ENCODE data around the gene PTPN14.

Gene PTPN14

GRCh38 chr1:214449371-214449770 lies 102.0 kb downstream of the PTPN14 start:
- no peak for DNase-seq

GRCh38 chr1:214448536-214448935 lies 102.9 kb downstream of the PTPN14 start:
- no peak for DNase-seq

DNA sequence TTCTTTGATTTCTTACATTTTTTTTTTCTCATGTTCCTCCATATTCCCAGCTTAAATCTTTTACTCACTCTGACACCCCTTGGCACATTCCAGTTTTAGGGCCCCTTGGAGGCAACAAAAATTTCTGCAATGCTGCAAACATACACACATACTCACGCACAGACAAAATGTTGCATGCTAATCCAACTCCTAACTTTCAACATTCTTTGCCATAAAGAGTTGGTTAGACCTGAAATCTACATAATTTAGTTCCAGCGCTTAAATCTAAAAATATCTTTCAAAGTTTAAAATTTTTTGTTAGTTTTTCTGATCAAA lies 103.9 kb downstream of the PTPN14 start:
- DNase-seq, result no peak

GRCh38 chr1:214446772-214447556 lies 104.4 kb downstream of the PTPN14 start:
- no peak for DNase-seq

DNA sequence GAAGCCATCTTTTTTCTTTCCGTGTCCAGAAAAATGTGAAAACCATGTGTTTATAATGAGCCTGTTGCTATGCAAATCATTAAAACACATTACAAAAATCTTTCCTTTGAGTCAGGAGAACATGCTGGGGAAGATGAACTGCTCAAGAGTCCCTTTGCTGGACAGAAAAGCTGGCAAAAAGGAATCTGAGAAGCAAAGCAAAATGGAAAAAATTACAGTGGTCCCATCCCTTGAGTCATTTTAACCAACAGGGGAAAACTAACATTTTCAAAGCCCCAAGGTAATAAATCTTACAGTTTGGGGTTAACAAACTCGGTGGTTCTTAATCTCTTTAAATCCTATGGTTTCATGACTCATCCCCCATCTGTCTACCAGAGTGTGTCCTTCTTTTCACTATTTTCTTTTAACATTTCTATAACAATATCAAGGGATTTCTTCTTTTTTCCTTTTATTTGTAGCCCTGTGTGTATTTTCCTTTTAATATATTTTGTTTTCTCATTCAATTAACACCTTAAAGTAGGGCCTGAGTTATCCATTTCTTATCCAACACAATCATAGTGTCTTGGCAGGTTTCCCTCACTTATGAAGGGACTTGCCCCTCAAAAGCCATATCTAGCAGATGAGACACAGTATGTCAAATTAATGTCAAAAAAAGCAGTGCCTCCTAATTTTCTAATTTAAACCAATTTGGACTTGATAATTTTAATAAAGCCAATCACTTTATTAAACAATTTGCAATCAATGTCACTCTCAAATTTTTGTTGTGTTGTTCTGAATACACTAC lies 105.4 kb downstream of the PTPN14 start:
- DNase-seq, result no peak

- DNase-seq, result no peak
These were observed 106.2 kb downstream of the PTPN14 start for GRCh38 chr1:214445199-214445598.

GRCh38 chr1:214444182-214444939 lies 107.0 kb downstream of the PTPN14 start:
- DNase-seq, result no peak

GRCh38 chr1:214441119-214441518 lies 110.3 kb downstream of the PTPN14 start:
- DNase-seq, result no peak

GRCh38 chr1:214440219-214440965 lies 111.0 kb downstream of the PTPN14 start:
- DNase-seq, result no peak

GRCh38 chr1:214439352-214440119 lies 111.9 kb downstream of the PTPN14 start:
- DNase-seq, result peak; percentile 46

- no peak for DNase-seq
These were observed 112.9 kb downstream of the PTPN14 start for GRCh38 chr1:214438530-214438929.

DNA sequence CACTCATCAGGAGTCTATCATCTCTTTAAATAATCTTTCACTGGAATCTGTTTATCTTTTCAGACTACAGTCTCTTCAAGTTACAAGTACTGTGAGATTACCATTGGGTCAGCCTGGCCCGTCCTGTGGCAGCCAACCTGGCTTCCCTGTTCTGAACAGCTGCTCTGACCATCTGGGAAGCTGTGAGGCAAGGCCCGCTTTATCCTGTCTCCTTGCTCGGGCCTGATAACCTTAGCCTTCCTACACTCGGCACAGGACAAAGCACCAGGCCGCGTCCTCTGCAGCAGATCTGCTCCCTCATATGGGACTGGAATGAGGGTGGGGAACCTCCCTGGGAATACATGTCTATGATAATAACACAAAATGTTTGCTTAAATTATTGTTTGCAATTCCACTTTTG lies 113.3 kb downstream of the PTPN14 start:
- no peak for DNase-seq

DNA sequence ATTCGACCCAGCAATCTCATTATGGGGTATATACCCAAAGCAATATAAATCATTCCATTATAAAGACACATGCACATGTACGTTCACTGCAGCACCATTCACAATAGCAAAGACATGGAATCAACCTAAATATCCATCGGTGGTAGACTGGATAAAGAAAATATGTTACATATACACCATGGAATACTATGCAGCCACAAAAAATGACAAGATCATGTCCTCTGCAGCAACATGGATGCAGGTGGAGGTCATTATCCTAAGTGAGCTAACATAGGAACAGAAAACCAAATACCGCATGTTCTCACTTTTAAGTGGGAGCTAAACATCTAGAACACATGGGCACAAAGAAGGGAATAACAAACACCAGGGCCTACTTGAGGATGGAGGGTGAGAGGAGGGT lies 115.5 kb downstream of the PTPN14 start:
- DNase-seq, result no peak

GRCh38 chr1:214432245-214432644 lies 119.2 kb downstream of the PTPN14 start:
- no peak for DNase-seq

- no peak for DNase-seq
These were observed 121.2 kb downstream of the PTPN14 start for GRCh38 chr1:214429951-214430770.

GRCh38 chr1:214427871-214428277 lies 123.5 kb downstream of the PTPN14 start:
- DNase-seq, result peak; percentile 73

DNA sequence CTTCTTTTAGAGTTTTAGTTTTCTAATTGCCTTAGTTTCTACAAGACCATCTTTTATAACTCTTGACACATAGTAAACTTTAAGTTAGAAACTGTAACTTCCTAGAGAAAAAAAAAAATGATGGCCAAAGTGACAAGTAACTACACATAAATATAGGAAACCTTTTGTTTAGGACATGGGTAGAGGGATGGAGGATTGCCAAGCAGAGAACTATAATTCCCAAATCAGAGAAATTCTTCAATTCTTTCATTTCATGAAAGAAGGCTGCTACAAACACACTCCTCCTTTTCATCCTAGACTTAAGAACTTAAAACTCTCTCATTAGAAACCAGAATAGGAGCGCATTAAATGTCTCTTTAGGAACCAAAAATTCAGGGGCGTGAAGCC lies 125.0 kb downstream of the PTPN14 start:
- no peak for DNase-seq

GRCh38 chr1:214425716-214426425 lies 125.5 kb downstream of the PTPN14 start:
- no peak for DNase-seq

- DNase-seq, result no peak
These were observed 126.3 kb downstream of the PTPN14 start for GRCh38 chr1:214425101-214425500.

GRCh38 chr1:214423045-214423444 lies 128.4 kb downstream of the PTPN14 start:
- DNase-seq, result no peak

Data from NK-92 treated with Interleukin-12 subunit alpha and Interleukin-12 subunit beta, amount 100 ng/mL, for 24 hours (cell line).